ENCODE data around the gene DNMT3L.
"Not testable (repeated sequence)": the region's sequence is repeated elsewhere in the genome, so short reads cannot be mapped to it uniquely, and the experiment has no call there.

DNMT3L gene

DNA sequence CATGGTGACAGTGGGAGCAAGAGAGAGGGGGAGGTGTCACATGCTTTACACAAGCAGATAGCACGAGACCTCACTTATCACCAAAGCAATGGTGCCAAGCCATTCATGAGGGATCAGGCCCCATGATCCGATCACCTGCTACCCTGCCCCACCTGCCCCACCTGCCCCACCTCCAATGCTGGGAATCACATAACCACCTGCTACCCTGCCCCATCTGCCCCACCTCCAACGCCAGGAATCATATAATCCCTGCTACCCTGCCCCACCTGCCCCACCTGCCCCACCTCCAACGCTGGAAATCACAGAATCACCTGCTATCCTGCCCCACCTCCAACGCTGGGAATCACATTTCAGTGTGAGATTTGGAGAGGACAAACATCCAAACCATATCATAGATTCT lies 13.3 kb upstream of the DNMT3L start:
- peak; percentile 51 for DNase-seq

DNA sequence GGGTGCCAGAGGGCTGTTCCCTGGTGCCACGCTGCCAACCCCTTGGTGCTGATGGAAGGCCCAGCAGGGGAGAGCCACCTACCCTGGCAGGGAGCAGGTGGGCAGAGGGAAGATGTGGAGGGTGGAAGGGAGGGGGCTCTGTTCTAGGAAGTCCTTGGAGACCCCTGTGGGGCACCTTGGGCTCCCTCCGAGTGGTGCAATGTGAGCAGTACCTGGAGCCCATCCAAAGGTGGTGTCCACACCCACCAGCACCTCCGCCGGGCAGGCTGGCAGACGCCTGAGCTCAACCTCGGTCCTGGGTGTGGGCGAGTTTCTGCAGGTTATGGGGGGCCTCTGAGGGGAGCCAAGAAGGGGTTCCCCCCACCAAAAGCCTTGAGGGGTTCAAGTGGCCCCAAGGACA lies 11.3 kb upstream of the DNMT3L start:
- no peak for DNase-seq

DNA sequence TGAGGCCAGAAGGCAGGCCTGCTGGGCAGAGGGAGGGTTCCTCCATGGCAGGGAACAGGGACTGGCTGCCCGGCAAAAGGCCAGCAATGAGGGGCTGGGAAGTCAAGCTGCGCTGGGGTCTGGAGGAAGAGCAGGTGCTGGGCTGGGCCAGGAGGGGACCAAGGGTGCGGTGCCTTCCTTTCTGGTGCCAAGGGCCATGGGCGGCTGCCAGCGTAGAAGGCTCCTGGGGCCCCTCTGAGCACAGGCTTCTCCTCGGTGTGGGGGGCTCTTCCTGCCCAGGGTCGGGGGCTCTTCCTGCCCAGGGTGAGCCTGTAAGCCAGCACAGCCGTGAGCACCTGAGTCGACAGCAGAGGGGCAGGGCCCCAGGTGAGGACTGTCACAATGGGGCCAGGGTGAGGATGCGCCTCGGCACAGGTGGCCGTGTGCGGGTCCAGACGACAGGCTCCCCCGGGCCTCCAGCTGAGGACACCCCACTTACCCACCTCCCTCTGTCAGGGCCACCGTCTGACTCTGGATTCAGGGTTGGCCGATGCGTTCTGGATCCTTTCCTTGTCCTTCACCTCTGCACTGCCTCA lies 10.7 kb upstream of the DNMT3L start:
- no peak for DNase-seq

DNA sequence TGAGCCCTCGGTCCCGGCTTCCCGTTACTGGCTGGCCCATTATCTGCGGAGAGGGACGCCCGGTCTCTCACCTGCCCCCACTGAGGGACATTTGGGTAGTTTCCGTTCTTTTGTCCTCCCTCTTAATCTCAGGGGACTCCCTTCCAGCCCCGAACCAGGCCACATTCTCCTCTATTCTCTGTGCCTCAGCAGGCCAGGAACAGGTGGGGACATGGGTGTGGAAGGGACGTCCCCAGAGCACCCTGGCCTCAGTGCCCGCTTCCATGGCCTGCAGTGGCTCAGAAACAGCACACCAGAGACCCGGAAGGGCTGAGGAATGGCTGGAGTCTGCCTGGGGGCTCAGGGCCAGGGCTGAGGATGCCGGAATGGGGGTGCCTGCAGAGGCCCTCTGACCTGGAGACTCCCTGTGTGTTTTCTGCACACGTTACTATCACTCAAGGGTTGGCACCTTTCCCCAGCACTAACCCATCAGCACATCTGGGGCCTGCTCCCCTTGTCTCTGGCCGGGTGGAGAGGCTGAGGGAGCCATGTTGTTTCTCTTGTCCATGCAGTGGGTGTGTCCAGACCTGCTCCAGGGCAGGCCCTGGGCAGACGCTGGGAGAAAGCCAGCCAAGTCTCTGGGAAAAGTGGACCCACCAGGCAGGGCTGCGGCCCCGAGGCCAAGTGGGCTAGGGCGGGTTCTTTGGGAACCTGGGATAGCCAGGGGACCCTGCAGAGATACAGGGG lies 10.0 kb upstream of the DNMT3L start:
- DNase-seq = no peak

DNA sequence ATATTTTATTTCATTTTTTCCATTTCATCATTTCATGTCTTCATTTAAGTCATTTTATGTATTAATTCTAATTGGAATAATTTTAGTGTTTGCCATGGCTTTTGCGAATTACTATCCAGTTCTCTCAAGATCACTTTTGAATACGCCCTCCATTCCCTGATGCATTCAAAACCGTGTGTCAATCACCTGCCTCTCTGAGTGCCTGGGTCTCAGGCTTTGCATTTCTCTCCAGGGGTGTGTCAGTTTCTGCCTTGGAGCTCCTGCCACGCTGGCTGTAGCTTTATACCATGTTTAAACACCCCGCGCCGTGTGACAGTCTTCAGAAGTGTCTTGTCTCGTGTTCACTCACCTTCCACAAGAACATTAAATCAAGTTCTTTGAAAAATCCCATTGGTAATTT lies 7.4 kb upstream of the DNMT3L start:
- DNase-seq = no peak

DNA sequence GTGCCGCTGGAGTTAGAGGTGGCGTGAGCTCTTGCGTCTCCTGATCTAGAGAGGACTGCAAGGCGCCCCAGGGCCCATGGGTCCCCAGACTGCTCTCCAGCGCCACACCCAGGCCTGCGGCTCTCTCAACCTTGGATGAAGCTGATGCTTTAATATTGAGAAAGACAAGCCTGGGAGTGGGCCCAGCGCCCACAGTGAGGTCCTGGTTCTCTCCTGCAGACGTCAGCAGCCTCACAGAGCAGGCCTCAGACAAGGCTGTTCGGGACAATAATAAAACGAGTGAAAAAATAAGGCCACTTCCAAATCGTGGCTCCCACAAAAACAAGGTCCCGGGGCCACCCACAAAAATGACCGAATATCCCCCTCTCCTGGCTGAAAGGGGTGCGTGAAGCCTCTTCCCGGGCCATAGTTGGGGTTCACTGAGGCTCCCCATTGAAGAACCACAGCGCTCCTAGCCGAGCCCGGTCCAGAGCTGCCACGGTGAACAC lies 6.0 kb upstream of the DNMT3L start:
- DNase-seq = no peak

DNA sequence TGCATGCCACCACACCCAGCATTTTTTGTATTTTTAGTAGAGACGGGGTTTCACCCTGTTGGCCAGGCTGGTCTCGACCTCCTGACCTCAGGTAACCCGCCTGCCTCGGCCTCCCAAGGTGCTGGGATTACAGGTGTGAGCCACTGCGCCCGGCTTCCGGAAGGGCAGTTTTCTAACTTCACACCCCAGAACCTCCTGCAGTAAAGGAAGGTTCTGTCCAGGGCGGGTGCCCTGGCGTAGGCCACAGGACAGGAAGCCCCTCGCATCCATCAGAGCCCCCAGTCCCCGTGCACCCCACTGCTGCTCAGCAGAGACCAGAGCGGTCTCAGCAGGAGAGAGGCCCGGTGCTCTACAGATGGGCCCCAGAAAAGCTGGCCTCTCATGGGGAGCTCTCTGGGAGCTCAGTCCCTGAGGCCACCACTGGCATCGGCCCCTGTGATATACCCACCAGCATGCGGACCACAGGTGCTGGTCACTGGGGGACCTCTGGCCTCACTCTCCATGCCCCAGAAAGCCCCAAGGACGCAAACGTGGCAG lies 4.1 kb upstream of the DNMT3L start:
- no peak for DNase-seq

DNA sequence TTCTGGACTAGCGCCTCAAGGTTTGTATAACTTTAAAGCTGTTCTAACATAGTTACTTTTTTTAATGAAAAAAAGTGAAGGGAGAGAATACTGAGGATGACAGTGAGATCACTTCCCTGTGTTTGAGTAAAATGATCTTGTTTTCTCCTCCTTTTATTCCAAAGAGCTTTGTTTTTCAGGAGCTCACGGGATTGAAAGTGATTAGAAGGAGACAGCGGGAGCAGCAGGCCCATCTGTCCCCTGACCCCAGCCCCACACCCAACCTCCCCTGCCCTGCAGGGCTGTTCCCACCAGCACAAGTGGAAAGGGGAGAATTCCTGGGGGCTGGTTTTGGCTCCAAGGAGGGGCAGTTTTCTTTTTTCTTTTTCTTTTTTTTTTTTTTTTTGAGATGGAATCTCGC lies 2.1 kb upstream of the DNMT3L start:
- no peak for DNase-seq

DNA sequence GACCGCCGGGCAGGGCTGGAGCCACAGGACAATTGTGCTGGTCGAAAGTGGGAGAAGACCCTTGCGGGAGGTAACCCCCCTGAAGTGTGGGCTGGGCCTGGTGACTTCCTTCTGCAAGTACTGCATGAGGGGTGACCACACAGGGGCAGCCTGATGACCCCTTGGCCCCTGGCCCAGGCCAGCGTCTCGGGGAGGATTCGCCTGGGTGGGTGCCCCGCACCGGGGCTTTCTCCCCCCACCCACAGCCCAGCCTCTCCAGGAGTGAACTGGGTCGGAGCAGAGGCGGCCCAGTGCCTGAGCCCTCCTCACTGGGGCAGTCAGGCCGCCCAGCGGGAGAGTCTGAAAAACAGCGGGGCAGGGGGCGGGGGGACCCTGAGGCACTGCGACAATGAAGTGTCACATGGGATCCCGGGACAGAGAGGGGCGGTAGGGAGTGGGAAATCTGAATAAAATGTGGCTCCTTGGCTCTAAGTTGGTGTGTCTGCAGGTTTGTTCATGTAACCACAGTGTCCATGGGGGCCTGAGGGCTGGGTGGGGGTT lies 1.6 kb upstream of the DNMT3L start:
- no peak for DNase-seq

DNA sequence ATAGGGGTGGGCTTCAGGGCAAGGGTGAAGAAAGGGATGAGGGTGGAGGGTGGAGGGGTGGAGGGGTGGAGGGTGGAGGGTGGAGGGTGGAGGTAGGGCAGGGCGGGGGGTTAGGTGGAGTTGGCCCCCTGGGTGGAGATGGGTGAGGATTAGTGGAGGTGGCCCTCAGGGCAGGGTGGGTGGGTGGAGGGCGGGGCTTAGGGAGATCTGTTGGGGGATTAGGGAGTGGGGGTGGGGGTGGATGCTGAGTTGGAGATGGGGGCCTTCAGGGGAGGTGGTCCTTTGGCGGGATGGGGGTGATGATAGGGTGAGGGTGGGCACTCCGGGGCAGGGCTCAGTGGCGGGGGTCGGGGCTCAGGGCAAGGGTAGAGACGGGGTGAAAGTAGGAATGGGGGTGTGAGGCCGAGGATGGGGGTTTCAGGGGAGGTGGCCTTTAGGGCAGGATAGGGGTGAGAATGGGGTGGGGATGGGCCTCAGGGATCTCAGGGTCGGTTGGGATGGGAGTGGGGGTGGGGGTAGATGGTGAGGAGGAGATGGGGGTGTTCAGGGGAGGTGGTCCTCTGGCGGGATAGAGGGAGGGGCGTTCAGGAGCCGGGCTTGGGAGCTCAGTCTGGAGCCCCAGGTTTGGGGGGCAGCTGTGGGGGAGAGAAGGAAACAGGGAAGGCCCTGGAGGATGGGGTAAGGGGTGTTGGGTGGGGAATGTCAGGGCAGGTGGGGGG lies 800 bp upstream of the DNMT3L start:
- no peak for DNase-seq

DNA sequence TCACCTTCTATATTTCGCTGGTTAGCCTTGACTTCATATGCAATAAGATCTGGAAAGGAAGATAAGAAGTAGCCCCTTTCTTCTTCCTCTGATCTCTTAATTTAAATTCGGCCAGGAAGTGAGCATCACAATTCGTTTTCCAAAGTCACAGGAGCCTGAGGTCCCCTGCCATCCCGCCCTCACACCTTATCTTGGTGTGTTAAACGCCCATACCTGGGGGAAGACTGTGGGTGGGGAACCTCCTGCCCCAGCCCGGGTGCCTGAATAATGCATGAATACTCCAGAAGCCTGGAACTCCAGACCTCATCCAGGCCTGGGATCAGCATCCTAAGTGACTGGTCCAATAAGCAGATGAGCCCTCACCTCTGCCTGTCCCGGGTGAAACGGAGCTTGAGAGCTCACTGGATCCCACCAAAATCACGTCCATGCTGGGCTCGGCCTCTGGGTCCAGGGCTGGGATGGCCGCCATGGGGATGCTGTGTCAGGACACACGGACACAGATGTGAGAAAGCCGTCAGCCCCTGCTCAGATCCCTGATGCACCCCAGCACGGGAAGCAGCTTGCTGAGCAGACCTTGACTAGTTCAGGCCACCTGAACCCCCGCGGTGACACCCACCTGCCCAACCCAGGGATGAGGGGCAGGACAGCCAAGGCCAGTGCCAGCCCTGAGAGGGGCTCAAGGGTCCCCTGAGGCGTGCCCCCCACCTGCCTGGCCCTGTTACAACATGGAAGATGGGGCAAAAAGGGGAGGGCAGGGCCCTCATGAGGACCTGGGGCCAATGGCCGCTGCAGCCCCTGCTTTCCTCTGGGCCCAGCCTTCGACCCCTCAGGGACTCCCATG lies 686 bp downstream of the DNMT3L start:
- no peak for DNase-seq

DNA sequence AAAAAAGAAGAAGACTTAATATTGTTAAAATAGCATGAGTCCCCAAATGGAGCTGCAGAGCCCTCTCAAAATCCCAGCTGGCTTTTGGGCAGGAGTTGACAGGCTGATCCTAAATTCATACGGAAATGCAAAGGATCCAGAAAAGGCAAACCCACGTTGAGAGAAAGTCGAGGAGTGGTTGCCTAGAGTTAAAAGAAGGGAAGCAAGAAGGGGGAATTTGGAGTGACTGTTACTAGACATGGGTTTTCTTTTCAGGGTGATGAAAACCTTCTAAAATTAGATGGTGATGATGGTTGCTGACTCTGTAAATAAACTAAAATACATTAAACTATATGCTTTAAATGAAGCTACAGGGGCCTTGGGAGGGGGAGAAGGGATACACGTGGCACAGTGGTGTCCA lies 1.6 kb downstream of the DNMT3L start:
- no peak for DNase-seq

DNA sequence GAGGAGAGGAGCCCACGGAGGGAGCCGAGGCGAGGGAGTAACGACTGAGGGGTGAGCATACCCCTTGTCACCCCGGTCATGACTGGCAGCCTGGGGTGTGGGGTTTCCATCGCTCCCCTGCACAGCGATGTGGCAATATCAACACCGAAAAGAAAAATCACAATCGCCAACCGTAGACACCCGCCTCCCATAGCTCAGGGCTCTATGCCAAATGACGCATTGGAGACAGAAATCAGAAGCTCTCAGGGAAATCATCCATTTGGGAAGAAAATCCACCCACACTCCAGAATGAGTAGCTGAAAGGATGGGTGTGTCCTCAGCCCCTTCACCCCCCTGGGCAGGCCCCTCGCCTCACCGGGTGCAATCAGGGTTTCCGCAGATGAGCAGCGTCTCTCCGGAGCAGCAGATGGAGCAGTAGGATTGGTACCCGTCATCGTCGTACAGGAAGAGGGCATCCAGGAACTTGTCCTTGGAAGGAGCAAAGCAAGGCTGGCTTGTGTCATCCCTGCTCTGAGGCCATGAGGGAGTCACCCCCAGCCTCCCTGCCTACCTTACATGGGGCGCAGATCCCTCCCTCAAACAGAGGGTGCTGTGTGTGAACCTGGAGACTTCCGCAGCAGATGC lies 2.5 kb downstream of the DNMT3L start:
- DNase-seq = peak; percentile 64

DNA sequence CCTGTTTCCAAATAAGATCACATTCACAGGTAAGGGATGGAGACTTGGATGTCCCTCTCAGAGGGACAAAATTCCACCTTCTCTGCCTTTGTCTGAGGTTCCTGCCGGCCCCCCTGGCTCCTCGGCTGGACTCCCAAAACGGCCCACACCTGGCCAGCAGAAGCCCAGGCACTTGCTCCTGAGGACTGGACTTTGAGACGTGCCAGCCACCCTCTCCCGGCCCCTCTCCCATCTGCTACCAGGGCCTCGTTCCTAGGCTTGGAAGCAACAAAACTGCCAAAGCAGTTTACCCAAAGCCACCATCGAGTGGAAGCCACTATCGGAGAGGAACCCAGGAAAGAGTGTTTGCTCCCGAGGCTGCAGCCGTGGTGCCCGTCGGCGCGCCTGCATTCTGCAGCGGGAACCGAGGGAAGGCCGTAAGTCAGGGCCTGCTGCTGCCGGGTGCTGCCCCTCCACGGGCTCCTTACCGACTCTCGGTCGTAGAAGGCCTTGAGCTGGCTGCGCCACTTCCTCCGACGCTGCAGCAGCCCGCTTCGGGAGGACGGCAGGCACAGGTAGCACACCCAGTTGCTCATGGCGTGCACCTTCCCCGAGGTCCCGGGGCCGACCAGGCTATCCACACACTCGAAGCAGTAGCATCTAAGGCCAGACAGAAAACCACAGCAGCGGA lies 3.5 kb downstream of the DNMT3L start:
- no peak for DNase-seq

DNA sequence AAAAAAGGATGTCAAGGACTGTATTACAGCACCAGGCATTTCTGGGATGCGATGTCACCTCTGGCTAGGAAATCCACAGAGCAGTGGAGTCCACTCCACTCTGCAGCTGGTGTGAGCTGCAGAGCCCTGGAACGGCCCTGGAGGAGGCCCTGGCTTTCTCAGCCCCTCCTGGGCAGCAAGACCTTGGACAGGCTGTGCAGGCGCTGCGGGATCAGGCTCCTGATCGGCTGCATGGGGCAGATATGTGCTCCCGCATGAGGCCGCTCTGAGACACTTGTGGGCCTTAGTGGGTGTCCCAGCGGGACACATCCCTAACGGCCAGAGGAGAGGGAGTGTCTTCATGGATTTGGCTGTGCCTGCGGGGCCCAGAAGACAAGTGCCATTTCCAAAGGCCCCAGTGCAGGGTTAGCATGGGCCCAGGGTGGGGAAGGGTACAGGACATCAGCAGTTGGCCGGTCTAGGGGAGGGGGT lies 6.2 kb downstream of the DNMT3L start:
- no peak for DNase-seq

DNA sequence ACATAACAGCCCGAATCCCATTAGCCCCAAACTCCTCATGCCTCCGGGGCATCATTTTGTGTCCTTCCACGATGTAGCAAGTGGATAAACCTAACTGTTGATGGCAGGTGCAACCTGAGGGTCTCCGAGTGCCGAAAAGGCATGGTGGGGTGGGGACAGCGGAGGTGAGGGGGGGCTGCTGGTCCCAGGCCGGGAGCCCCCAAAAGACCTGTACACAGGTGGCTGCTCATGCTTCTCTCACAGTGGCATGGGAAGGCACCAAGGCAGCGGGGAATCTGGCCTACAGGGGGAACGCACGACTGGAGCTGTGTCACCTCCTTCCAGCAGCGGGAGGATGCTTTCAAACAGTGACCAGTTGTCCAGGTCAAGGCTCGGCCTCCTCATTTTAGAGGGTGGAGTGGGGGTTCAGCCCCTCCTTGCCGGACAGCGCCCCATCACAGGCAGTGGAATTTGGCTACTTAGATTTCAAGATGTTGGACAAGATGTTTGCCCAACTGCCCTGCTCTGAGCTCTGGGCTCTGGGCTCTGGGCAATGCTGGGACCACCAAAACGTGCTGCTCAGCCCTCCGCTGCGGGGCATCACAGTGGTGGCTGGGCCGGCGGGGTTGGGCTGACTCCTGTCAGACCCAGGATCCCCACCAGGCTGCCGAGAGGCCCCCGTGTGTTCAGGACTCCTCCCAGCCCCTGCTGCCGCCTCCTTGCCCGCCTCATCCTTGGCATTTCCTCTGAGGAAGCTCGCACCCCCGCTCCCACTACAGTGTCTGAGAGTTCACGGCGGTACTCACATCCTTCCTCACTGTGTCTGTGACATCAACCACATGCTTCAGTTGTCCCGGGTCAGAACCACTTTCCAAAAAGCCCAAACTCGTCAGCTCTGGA lies 7.6 kb downstream of the DNMT3L start:
- DNase-seq = no peak

DNA sequence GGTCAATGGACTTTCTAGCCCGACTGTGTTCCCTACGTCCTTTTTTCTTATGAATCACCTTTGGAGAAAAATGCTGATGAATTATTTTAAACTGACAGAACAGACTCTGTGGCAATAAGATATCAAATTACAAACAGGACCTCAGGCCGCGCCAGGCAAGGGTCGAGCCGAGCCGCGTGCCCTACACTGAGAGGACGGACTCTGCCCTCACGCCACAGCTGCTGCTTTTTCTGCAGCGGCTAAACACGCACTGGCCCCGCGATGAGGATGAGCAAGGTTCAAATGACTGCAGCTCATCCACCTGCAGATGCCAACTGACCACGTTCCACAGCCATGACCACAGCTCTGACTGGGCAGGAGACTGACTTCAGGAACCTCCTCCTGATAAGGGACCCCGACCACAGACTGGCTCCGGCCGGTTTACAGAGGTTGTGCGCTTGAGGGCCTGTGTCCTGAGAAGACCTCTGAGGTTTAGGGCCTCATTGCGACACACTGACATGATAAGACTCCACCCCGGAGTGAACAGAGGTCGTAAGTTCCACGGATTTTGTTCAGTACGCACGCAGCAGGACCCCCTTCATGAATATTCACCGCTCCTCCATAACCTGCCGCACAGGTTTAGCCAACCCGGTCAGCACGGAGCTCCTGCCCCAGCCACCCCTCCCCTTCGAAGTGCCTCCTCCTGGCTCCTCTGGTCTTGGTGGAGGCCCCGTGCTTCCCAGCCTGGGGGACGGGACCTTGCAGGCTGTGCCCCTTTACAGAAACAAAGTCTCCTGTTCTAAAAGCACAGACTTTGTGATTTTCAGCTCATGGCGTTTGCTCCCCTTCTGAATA lies 12.3 kb downstream of the DNMT3L start:
- DNase-seq = not testable (repeated sequence)

DNA sequence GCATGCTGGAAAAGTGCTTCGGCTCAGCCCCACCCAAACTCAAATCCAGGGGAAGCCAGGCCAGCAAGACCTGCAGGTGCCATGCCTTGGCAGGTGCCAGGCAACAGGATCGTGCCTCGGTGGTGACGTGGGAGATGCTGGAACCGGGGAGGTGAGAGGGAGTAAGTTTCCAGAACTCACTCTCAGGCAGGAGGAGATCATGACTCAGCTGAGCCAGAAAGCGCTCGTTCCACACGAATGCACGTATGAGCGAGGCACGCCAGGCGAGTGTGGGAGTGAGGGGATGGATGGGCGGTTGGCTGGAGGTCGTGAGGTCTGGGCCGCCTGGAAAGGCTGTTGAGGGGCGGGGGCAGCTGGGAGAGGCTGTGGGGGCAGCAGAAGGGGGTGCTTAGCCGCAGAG lies 13.8 kb downstream of the DNMT3L start:
- not testable (repeated sequence) for DNase-seq

DNA sequence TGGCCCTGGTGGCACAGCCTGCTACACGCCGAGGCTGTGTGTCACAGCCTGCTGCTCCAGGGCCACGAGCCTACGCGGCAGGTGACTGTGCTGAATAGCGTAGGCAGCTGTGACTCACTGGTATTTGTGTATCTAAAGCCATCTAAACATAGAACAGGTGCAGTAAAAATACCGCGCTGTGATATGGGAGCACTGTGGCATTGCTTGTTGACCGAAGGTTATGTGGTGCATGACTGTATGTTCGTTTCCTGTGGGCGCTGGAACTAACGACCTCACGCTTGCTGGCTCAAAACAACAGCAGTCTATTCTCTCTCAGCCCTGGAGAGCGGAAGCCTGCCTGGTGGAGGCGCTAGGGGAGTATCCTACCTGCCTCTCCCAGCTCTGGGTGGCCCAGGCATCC lies 17.7 kb downstream of the DNMT3L start:
- DNase-seq = not testable (repeated sequence)
